Renal pelvis (tissue), 4 donors: Measurements from ENCODE around the gene COPS8. TPM values are rescaled to one million over a fixed set of nuclear protein-coding genes. Genes with fewer than 3 reads are reported as not detected.

Experiments
- DNase-seq: peaks from one replicate; pipeline ENCODE4 v3.0.0-alpha.2; 2013
- polyA plus RNA-seq, 3 donors: library from polyadenylated mRNA; unstranded; fragments of 120-200 nt; gene quantifications; one replicate each; pipeline ENCODE4 v1.2.1, GENCODE V29; 2013; ENCODE audit not compliant: insufficient read length in 3 of 3

The COPS8 gene
- polyA plus RNA-seq, 3 donors = 74.4 to 80.4 (median 79.6) TPM

GRCh38 chr2:237128845-237129592, 43.3 kb downstream of the COPS8 start:
- DNase-seq = no peak

DNA sequence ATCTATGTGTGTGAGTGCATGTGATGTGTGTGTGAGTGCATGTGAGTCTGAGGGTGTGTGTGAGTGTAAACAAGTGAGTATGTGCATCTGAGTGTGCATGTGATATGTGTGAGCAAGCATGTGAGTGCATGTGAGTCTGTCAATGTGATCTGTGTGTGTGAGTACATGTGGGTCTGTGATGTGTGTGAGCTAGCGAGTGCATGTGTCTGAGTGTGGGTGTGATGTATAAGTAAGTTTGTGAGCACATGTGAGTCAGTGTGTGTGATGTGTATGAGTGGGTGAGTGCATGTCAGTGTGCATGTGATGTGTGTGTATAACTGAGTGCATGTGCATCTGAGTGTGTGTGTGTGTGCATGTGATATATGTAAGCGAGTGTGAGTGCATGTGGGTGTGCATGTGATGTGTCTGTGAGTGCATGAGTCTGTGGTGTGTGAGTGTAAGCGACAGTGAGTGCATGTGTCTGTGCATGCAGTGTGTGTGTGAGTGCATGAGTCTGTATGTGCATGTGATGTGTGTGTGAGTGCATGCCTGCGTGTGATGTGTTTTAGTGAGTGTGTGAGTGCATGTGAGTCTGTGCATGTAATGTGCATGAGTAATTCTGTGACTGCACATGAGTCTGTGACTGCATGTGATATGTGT, 44.1 kb downstream of the COPS8 start:
- DNase-seq = no peak

GRCh38 chr2:237130562-237131421, 45.1 kb downstream of the COPS8 start:
- no peak for DNase-seq

- no peak for DNase-seq
These were observed 46.3 kb downstream of the COPS8 start for GRCh38 chr2:237131749-237132533.

DNA sequence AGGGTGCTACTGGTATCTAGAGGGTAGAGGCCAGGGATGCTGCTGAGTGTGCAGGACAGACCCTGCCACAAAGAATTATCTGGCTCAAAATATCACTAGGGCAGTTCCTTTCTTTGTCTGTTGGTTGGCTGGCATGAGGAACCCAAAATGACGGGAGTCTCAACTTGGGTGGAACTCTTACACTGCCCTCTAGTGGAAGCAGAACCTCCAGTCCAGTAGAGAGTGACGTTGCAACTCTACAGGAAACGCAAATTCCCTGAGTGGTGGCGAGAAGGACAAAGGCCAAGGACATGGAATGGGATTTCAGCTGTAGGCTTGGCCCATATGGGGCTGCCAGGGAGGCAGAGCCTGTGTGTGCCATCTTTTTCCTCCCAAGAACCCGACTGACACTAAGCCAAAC, 47.1 kb downstream of the COPS8 start:
- no peak for DNase-seq

GRCh38 chr2:237134321-237135230, 48.9 kb downstream of the COPS8 start:
- no peak for DNase-seq

DNA sequence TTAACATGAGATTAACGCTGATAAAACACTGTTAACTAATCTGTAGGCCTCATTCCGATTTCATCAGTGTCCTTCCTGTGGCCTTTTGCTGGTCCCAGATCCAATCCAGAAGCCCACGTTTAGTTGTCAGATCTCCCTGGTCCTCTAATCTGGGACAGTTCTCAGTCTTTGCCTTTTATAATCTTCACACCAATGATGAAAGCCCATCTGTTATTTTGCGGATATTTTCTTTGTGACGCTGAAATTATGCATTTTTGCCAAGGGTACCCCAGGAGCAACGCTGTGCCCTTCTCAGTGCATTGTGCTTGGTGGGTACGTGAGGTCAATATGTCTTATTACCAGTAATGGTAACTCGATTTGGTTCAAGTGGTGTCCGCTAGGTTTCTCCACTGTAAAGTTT, 51.1 kb downstream of the COPS8 start:
- DNase-seq = no peak

DNA sequence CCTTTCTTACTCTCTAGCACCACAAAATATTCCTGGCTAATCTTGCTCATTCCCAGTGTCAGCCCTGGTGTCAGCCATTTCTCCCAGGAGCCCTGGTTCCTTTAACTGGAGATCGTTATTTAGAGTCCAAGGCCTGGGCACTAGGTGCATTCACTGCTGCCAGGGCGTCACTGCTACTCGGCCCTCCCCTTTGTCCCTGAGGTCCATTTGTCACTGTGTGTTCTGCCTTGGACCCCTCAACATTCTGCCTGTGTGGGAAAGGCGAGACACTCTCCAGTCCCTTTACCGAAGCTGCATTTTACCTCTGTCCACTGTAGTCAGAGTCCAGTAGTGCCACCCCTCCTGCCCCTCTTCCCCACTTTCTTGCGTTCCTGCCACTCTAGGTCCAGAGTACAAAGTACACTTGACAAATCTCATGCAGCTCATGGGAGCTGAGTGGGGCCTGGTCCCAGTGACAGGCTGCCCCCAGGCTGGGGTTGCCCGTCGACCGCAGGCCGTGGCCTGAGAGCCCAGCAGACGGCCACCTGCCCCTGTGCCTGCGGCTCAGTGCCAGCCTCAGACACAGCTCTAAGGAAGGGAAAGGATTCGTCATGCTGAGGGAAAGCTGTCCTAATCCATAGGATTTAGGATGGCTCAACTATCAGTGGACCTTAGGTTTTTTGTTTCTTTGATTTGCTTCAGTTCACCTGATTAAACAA, 52.1 kb downstream of the COPS8 start:
- DNase-seq = no peak

GRCh38 chr2:237139123-237139675, 53.5 kb downstream of the COPS8 start:
- no peak for DNase-seq

DNA sequence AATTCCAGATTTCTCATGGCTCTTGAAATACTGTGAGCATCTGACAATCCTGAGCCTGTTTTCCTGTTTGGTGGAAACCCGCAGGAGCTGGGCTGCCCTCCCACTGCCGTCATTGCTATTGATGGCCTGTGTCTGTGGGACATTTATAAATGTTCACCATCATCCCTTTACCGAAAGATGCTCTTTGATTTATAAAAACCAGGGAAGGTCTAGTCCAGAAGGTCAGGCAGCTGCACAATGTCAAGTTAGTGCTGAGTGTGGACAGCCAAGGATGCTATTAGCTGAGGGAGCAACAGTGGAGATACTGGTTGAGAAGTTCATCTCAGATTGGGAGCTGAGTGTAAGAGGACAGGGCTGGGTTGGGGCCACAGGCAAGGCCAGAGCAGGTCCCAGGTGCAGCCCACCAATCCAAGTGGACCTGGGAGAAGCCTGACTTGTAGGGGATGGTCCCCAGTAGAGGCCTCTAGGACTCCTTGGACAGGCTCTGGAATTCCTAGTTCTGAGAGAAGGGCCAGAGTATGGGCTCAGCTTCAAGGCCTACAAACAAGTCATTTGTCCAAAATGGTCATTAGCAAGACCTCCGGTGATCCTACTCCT, 55.1 kb downstream of the COPS8 start:
- no peak for DNase-seq

GRCh38 chr2:237141571-237142051, 55.9 kb downstream of the COPS8 start:
- no peak for DNase-seq

- no peak for DNase-seq
These were observed 57.4 kb downstream of the COPS8 start for GRCh38 chr2:237143118-237143517.

GRCh38 chr2:237143676-237144440, 58.2 kb downstream of the COPS8 start:
- no peak for DNase-seq

GRCh38 chr2:237144516-237144915, 58.8 kb downstream of the COPS8 start:
- DNase-seq = no peak

DNA sequence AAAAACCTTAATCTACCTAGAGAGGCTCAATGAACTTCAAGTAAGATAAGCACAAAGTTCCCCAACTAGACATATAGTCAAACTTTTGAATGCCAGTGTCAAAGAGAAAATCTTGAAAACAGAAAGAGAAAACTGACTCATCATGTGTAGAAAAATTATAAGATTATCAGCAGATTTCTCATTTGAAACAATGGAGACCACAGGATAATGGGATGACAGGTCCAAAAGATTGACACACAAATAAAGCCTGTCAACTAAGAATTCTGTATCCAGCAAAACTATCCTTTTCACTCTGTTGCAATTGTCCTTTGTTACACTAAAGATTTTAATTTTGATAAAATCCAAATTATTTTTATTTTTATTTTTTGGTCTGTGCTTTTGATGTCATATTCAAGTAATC, 61.6 kb downstream of the COPS8 start:
- DNase-seq = no peak

- no peak for DNase-seq
These were observed 62.9 kb downstream of the COPS8 start for GRCh38 chr2:237148624-237149023.

DNA sequence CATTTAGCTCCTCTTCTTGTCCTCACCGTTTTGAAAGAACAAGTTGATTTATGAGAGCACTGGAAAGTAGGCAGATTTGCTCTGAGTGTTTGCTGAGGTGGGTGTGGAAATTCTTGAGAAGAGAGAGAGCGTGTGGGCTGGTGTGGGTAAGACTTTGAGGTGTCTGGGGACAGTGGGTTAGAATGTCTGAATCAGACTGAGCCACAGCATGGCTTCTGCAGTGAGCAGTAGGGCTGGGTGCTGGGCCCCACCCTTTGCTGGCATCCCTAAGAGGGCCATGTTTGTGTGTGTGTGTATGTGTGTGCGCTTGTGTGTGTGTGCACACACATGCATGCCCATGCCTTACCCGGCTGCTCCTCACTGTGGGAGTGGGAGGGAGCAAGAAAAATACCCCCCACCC, 63.7 kb downstream of the COPS8 start:
- DNase-seq = no peak
